Erythroblast (primary cell): ENCODE results near the gene NDUFS1.
"Not testable (repeated sequence)": the region's sequence is repeated elsewhere in the genome, so short reads cannot be mapped to it uniquely, and the experiment has no call there.

Experiments used
- DNase-seq, 2 experiments: peaks; one replicate each; lab custom pipeline; 2025; lab: John Stamatoyannopoulos, UW
- GATA1 ChIP-seq: IDR thresholded peaks from 2 replicates; pipeline ENCODE4 v1.6.1; 2011; ENCODE audit warnings: low read depth, mild to moderate bottlenecking, control low read depth, low read length, moderate library complexity
- POLR2A ChIP-seq: IDR thresholded peaks from 2 replicates; pipeline ENCODE4 v1.6.1; 2011; ENCODE audit warnings: mild to moderate bottlenecking, low read length

The NDUFS1 gene

GRCh38 chr2:206159346-206160124 is at the start of gene NDUFS1, which contains the start of gene EEF1B2:
TSS of gene NDUFS1 (minus strand) at chr2:206159444. CDS start at chr2:206153678, 5,766 bp downstream.
TSS of gene EEF1B2 (plus strand) at chr2:206159895. CDS start at chr2:206159980, 85 bp downstream.
- DNase-seq, result peak; percentile 97 to 98
- TF ChIP-seq GATA1, result no peak
- peak; percentile 84 for TF ChIP-seq POLR2A

GRCh38 chr2:206208900-206209299 is 49.7 kb upstream of the NDUFS1 start:
- DNase-seq, result no peak

GRCh38 chr2:206207316-206207715 is 48.1 kb upstream of the NDUFS1 start:
- not testable (repeated sequence) for DNase-seq

More at GRCh38 chr2:206208900-206209299, 49.7 kb upstream of the NDUFS1 start:
- TF ChIP-seq POLR2A (no peak), GATA1 (no peak)

GRCh38 chr2:206204710-206205109 is 45.5 kb upstream of the NDUFS1 start:
- TF ChIP-seq GATA1 (no peak), POLR2A (no peak)
- DNase-seq, result no peak

DNA sequence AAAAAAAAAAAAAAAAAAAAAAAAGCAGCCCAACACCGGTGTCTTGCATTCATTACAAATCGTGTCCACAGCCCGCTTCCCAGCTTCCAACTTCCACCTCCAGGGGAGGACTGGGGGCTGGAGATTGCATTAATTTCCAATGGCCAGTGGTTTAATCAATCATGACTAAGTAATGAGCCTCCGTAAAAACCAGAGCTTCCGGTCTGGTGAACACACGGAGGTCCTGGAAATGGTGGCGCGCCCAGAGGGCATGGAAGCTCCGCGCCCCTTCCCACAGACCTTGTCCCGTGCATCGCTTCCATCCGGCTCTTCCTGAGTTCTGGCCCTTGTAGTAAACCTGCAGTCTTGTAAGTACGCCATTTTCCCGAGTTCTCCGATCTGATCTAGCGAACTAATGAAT is 44.1 kb upstream of the NDUFS1 start:
- DNase-seq, result no peak
- TF ChIP-seq POLR2A (no peak), GATA1 (no peak)

GRCh38 chr2:206202446-206202845 is 43.2 kb upstream of the NDUFS1 start:
- no peak for DNase-seq

DNA sequence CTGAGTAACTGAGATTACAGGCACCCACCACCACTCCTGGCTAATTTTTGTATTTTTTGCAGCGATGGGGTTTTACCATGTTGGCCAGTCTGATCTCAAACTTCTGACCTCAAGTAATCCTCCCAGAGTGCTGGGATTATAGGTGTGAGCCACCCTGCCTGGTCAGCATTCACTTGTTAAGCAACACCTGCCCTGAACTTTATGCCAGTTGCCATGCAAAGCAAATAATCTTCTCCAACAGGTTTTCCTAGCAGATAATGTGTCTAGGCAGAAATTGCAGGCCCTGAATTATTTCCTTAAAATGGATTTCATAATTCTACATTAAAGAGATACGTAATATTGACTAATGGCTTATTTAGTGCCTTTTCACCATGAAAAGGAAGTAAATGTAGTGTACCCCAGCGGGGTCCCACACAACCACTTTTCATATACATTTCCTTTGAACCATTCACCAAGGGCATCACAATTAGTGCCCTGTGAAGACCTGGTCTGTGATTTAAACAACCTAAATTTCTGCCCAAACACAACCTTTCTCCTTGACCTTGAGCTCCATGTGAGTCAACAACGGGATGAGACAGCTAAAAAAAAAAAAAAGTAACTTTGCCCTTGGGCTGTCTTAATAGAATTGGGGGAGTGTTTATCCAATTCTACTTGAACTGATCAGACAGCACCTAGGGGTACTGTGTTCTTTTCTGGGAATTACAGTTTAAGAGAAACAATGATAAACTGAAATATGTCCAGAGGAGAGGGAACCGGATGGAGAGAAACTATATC is 42.0 kb upstream of the NDUFS1 start:
- no peak for TF ChIP-seq POLR2A
- no peak for TF ChIP-seq GATA1
- DNase-seq, result no peak

More at GRCh38 chr2:206202446-206202845, 43.2 kb upstream of the NDUFS1 start:
- TF ChIP-seq GATA1 (no peak), POLR2A (no peak)

- no peak for DNase-seq
- TF ChIP-seq POLR2A, result no peak
- TF ChIP-seq GATA1, result no peak
Measured at GRCh38 chr2:206198677-206199076, 39.4 kb upstream of the NDUFS1 start.

GRCh38 chr2:206193671-206194357 is 34.6 kb upstream of the NDUFS1 start:
- TF ChIP-seq GATA1 (no peak), POLR2A (no peak)

GRCh38 chr2:206192157-206192556 is 32.9 kb upstream of the NDUFS1 start:
- TF ChIP-seq POLR2A, result no peak
- TF ChIP-seq GATA1, result no peak
- DNase-seq, result no peak

More at GRCh38 chr2:206193671-206194357, 34.6 kb upstream of the NDUFS1 start:
- DNase-seq, result no peak

DNA sequence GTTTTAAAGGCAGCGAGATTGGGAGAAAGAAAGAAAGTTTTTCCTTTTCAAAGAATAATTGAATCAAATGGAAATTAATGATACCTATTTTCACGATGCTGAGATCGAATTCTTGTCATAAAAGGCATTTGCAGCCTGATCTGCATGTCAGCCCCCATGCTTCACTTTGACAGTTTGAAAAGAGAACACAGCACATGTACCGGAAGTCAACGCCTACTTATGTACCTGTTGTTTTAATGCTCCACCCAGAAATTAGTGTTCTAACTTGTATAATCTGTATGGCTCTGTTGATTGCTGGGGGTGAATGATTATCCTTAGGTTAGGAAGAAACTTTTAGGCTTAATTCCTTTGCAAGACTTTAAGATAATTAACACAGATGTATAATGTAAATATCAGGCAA is 31.4 kb upstream of the NDUFS1 start:
- DNase-seq, result no peak
- TF ChIP-seq POLR2A, result no peak
- TF ChIP-seq GATA1, result no peak

GRCh38 chr2:206190111-206190510 is 30.9 kb upstream of the NDUFS1 start:
- no peak for DNase-seq
- no peak for TF ChIP-seq POLR2A
- TF ChIP-seq GATA1, result no peak

GRCh38 chr2:206189691-206190090 is 30.4 kb upstream of the NDUFS1 start:
- DNase-seq, result no peak
- TF ChIP-seq POLR2A (no peak), GATA1 (no peak)

- not testable (repeated sequence) for DNase-seq
Measured at GRCh38 chr2:206181526-206181925, 22.3 kb upstream of the NDUFS1 start.
